ENCODE results near the gene PLIN1.

Gene PLIN1

GRCh38 chr15:89672221-89673164 lies 6.7 kb downstream of the PLIN1 start:
- Histone ChIP-seq H3K4me1 (ENCODE audit: control extremely low read depth in 1 of 4, control insufficient read depth in 4 of 4, insufficient read depth in 4 of 4, low read length in 3 of 4) (no peaks in the 10 kb centered on the region), H3K36me3 (ENCODE audit: control insufficient read depth in 4 of 4, insufficient read depth in 4 of 4, low read length in 3 of 4) (no peaks in the 10 kb centered on the region), H3K27ac (ENCODE audit: insufficient read depth in 1 of 2, low read depth in 1 of 2, low read length in 2 of 2, poor library complexity in 1 of 2, severe bottlenecking in 2 of 2) (no peak overlapping the region), H3K27me3 (replicated peaks in 2 of 5; ENCODE audit: control insufficient read depth in 4 of 5, insufficient read depth in 5 of 5, low read length in 4 of 5) (no peaks in the 10 kb centered on the region), H3K9me3 (ENCODE audit: control extremely low read depth in 1 of 5, control insufficient read depth in 4 of 5, insufficient read depth in 2 of 5, low read depth in 1 of 5, low read length in 4 of 5) (no peaks in the 10 kb centered on the region), H3K4me3 (ENCODE audit: control insufficient read depth in 1 of 7, extremely low read depth in 1 of 7, insufficient read depth in 4 of 7, low read depth in 2 of 7, low read length in 6 of 7) (no peak overlapping the region)
- ChIA-PET CTCF (interaction anchor here (0.7 to 6.8 kb wide), 7 partner anchors 8 to 72 kb away, joined by 3 to 46 read pairs (median 3); no protein-coding TSS in a partner anchor), POLR2A (no interaction called here)
- over 99% methylated on average over 10 of the region's 12 CpGs for WGBS (ENCODE audit: insufficient coverage)
- no peak for DNase-seq

GRCh38 chr15:89671687-89672086 lies 7.5 kb downstream of the PLIN1 start:
- Histone ChIP-seq H3K4me1 (ENCODE audit: control extremely low read depth in 1 of 4, control insufficient read depth in 4 of 4, insufficient read depth in 4 of 4, low read length in 3 of 4) (no peaks in the 10 kb centered on the region), H3K36me3 (ENCODE audit: control insufficient read depth in 4 of 4, insufficient read depth in 4 of 4, low read length in 3 of 4) (no peaks in the 10 kb centered on the region), H3K27ac (ENCODE audit: insufficient read depth in 1 of 2, low read depth in 1 of 2, low read length in 2 of 2, poor library complexity in 1 of 2, severe bottlenecking in 2 of 2) (no peak overlapping the region), H3K4me3 (ENCODE audit: control insufficient read depth in 1 of 7, extremely low read depth in 1 of 7, insufficient read depth in 4 of 7, low read depth in 2 of 7, low read length in 6 of 7) (no peak overlapping the region), H3K9me3 (ENCODE audit: control extremely low read depth in 1 of 5, control insufficient read depth in 4 of 5, insufficient read depth in 2 of 5, low read depth in 1 of 5, low read length in 4 of 5) (no peaks in the 10 kb centered on the region), H3K27me3 (replicated peaks in 2 of 5; ENCODE audit: control insufficient read depth in 4 of 5, insufficient read depth in 5 of 5, low read length in 4 of 5) (no peaks in the 10 kb centered on the region)
- no peak for DNase-seq
- WGBS (ENCODE audit: insufficient coverage): 100% methylated on average over 2 of the region's 4 CpGs
- ChIA-PET POLR2A (no interaction called here), CTCF (interaction anchor here (1.4 to 6.8 kb wide), 3 partner anchors 12 to 24 kb away, joined by 3 to 46 read pairs (median 8); no protein-coding TSS in a partner anchor)

- peaks cover 0 to 1% (median under 1%) of the 10 kb centered on the region in 4 experiments for H3K4me1 ChIP-seq (ENCODE audit: control extremely low read depth in 1 of 4, control insufficient read depth in 4 of 4, insufficient read depth in 4 of 4, low read length in 3 of 4)
- DNase-seq: no peak
- whole genome bisulfite sequencing (ENCODE audit: insufficient coverage): 96% methylated on average over 8 of the region's 12 CpGs
- no peaks in the 10 kb centered on the region for H3K36me3 ChIP-seq (ENCODE audit: control insufficient read depth in 4 of 4, insufficient read depth in 4 of 4, low read length in 3 of 4)
- CTCF ChIA-PET: interaction anchor here (1.4 to 6.8 kb wide), 3 partner anchors 12 to 25 kb away, joined by 3 to 46 read pairs (median 3); no protein-coding TSS in a partner anchor
- no peak overlapping the region for H3K4me3 ChIP-seq (ENCODE audit: control insufficient read depth in 1 of 7, extremely low read depth in 1 of 7, insufficient read depth in 4 of 7, low read depth in 2 of 7, low read length in 6 of 7)
- H3K9me3 ChIP-seq (ENCODE audit: control extremely low read depth in 1 of 5, control insufficient read depth in 4 of 5, insufficient read depth in 2 of 5, low read depth in 1 of 5, low read length in 4 of 5): no peaks in the 10 kb centered on the region
- peaks cover 0 to 2% (median 0%) of the 10 kb centered on the region in 5 experiments for H3K27me3 ChIP-seq (replicated peaks in 2 of 5; ENCODE audit: control insufficient read depth in 4 of 5, insufficient read depth in 5 of 5, low read length in 4 of 5)
- no peak overlapping the region for H3K27ac ChIP-seq (ENCODE audit: insufficient read depth in 1 of 2, low read depth in 1 of 2, low read length in 2 of 2, poor library complexity in 1 of 2, severe bottlenecking in 2 of 2)
- POLR2A ChIA-PET: no interaction called here
Measured at GRCh38 chr15:89670971-89671560, 8.1 kb downstream of the PLIN1 start.

- WGBS (ENCODE audit: insufficient coverage): 99% methylated on average over 10 of the region's 15 CpGs
- DNase-seq: no peak
- ChIA-PET POLR2A (no interaction called here), CTCF (interaction anchor here (1.4 to 6.8 kb wide), 2 partner anchors 10 to 23 kb away, joined by 3 to 46 read pairs; no protein-coding TSS in a partner anchor)
- H3K4me1 ChIP-seq (ENCODE audit: control extremely low read depth in 1 of 4, control insufficient read depth in 4 of 4, insufficient read depth in 4 of 4, low read length in 3 of 4): peaks cover 0 to 12% (median 10%) of the 10 kb centered on the region in 4 experiments
- peaks cover 0 to 5% (median 0%) of the 10 kb centered on the region in 5 experiments for H3K27me3 ChIP-seq (replicated peaks in 2 of 5; ENCODE audit: control insufficient read depth in 4 of 5, insufficient read depth in 5 of 5, low read length in 4 of 5)
- no peaks in the 10 kb centered on the region for H3K36me3 ChIP-seq (ENCODE audit: control insufficient read depth in 4 of 4, insufficient read depth in 4 of 4, low read length in 3 of 4)
- H3K27ac ChIP-seq (ENCODE audit: insufficient read depth in 1 of 2, low read depth in 1 of 2, low read length in 2 of 2, poor library complexity in 1 of 2, severe bottlenecking in 2 of 2): no peak overlapping the region
- no peaks in the 10 kb centered on the region for H3K9me3 ChIP-seq (ENCODE audit: control extremely low read depth in 1 of 5, control insufficient read depth in 4 of 5, insufficient read depth in 2 of 5, low read depth in 1 of 5, low read length in 4 of 5)
- no peak overlapping the region for H3K4me3 ChIP-seq (ENCODE audit: control insufficient read depth in 1 of 7, extremely low read depth in 1 of 7, insufficient read depth in 4 of 7, low read depth in 2 of 7, low read length in 6 of 7)
Measured at GRCh38 chr15:89669941-89670340, 9.2 kb downstream of the PLIN1 start.

- POLR2A ChIA-PET: no interaction called here
- CTCF ChIA-PET: no interaction called here
- Histone ChIP-seq H3K36me3 (ENCODE audit: control insufficient read depth in 4 of 4, insufficient read depth in 4 of 4, low read length in 3 of 4) (no peaks in the 10 kb centered on the region), H3K4me3 (ENCODE audit: control insufficient read depth in 1 of 7, extremely low read depth in 1 of 7, insufficient read depth in 4 of 7, low read depth in 2 of 7, low read length in 6 of 7) (no peak overlapping the region), H3K9me3 (ENCODE audit: control extremely low read depth in 1 of 5, control insufficient read depth in 4 of 5, insufficient read depth in 2 of 5, low read depth in 1 of 5, low read length in 4 of 5) (no peaks in the 10 kb centered on the region), H3K27me3 (replicated peaks in 2 of 5; ENCODE audit: control insufficient read depth in 4 of 5, insufficient read depth in 5 of 5, low read length in 4 of 5) (peaks cover 0 to 6% (median 0%) of the 10 kb centered on the region in 5 experiments), H3K4me1 (ENCODE audit: control extremely low read depth in 1 of 4, control insufficient read depth in 4 of 4, insufficient read depth in 4 of 4, low read length in 3 of 4) (peaks cover 0 to 13% (median 10%) of the 10 kb centered on the region in 4 experiments), H3K27ac (ENCODE audit: insufficient read depth in 1 of 2, low read depth in 1 of 2, low read length in 2 of 2, poor library complexity in 1 of 2, severe bottlenecking in 2 of 2) (no peak overlapping the region)
- WGBS (ENCODE audit: insufficient coverage): 90% methylated on average over 4 of the region's 9 CpGs
- no peak for DNase-seq
Measured at GRCh38 chr15:89669309-89669865, 9.8 kb downstream of the PLIN1 start.

- POLR2A ChIA-PET: no interaction called here
- CTCF ChIA-PET: interaction anchor here (1.1 to 1.6 kb wide), 2 partner anchors 21 to 22 kb away, joined by 3 read pairs; no protein-coding TSS in a partner anchor
- WGBS (ENCODE audit: insufficient coverage): 100% methylated on average over 3 of the region's 3 CpGs
Measured at GRCh38 chr15:89668171-89668570, 11.0 kb downstream of the PLIN1 start.

More at GRCh38 chr15:89668171-89668570, 11.0 kb downstream of the PLIN1 start:
- no peak overlapping the region for H3K27ac ChIP-seq (ENCODE audit: insufficient read depth in 1 of 2, low read depth in 1 of 2, low read length in 2 of 2, poor library complexity in 1 of 2, severe bottlenecking in 2 of 2)
- H3K27me3 ChIP-seq (replicated peaks in 2 of 5; ENCODE audit: control insufficient read depth in 4 of 5, insufficient read depth in 5 of 5, low read length in 4 of 5): peaks cover 0 to 7% (median 0%) of the 10 kb centered on the region in 5 experiments
- no peak overlapping the region for H3K4me3 ChIP-seq (ENCODE audit: control insufficient read depth in 1 of 7, extremely low read depth in 1 of 7, insufficient read depth in 4 of 7, low read depth in 2 of 7, low read length in 6 of 7)
- peaks cover 0 to 14% (median 12%) of the 10 kb centered on the region in 4 experiments for H3K4me1 ChIP-seq (ENCODE audit: control extremely low read depth in 1 of 4, control insufficient read depth in 4 of 4, insufficient read depth in 4 of 4, low read length in 3 of 4)
- no peaks in the 10 kb centered on the region for H3K36me3 ChIP-seq (ENCODE audit: control insufficient read depth in 4 of 4, insufficient read depth in 4 of 4, low read length in 3 of 4)
- no peak for DNase-seq
- no peaks in the 10 kb centered on the region for H3K9me3 ChIP-seq (ENCODE audit: control extremely low read depth in 1 of 5, control insufficient read depth in 4 of 5, insufficient read depth in 2 of 5, low read depth in 1 of 5, low read length in 4 of 5)
